K562 (cell line): ENCODE measurements around the gene SSR2. TPM values are rescaled to one million over a fixed set of nuclear protein-coding genes. Genes with fewer than 3 reads are reported as not detected.
A peak's percentile ranks its signal among the peaks of the same experiment; 100 is the strongest.

Experiments
- ATAC-seq: fragments of 200-7000 bp; cut with Tn5 transposase; 3 replicates; pipeline ENCODE4 v1.9.1; 2020; ENCODE audit warnings: moderate library complexity
- BruUV-seq: library from RNA; stranded (reverse); fragments of 400-500 nt; replicated peaks from 2 replicates; lab custom pipeline; 2021; lab: Mats Ljungman, UMichigan
- CTCF ChIA-PET: fragments of 300-600 bp; formaldehyde crosslinking; extraction: SDS; loops from one replicate; lab custom pipeline; 2021; ENCODE audit warnings: low intra/inter-chr PET ratio; lab: Yijun Ruan, JAX
- POLR2A ChIA-PET: fragments of 300-600, 350-650 bp; sonication (Branson Sonifier 250); formaldehyde crosslinking; extraction: SDS; loops from one replicate; lab custom pipeline; 2021; ENCODE audit warnings: antibody characterized with exemption, inconsistent platforms; lab: Yijun Ruan, JAX
- DNase-seq, 4 experiments: peaks; one replicate each; pipeline versions ENCODE4 v3.0.0 to v3.0.0-alpha.2; 2011 to 2018; ENCODE audit warnings: low spot score in 3 of 4, mixed read lengths in 3 of 4; ENCODE audit errors: extremely low read depth in 1 of 4
- FAIRE-seq: peaks from 2 replicates; lab custom pipeline; 2011; peaks lifted over from hg19 to GRCh38; lab: Jason Lieb, UNC
- H2AFZ ChIP-seq: 2 replicates; pipeline ENCODE4 v1.6.0; 2011; ENCODE audit warnings: low read depth, low read length, control low read depth, inconsistent platforms
- H3K27ac ChIP-seq: fragments of 200-600 bp; 3 replicates; pipeline ENCODE4 v1.8.0; 2011; ENCODE audit warnings: low read depth, mild to moderate bottlenecking, control low read depth, inconsistent platforms, low read length, moderate library complexity, mixed read lengths; ENCODE audit errors: extremely low read depth
- H3K27me3 ChIP-seq, 2 experiments: fragments of 300-600 bp in 1 of 2; 2 replicates in 1 of 2; 3 replicates in 1 of 2; pipeline versions ENCODE4 v1.6.0 to v1.8.0; 2011; ENCODE audit warnings: inconsistent platforms in 2 of 2, low read length in 2 of 2, mild to moderate bottlenecking in 1 of 2, mixed read lengths in 1 of 2, moderate library complexity in 1 of 2; ENCODE audit not compliant: control insufficient read depth in 2 of 2, insufficient read depth in 2 of 2
- H3K36me3 ChIP-seq: fragments of 300-600 bp; 3 replicates; pipeline ENCODE4 v1.8.0; 2011; ENCODE audit warnings: mild to moderate bottlenecking, low read length, inconsistent platforms; ENCODE audit not compliant: control insufficient read depth, insufficient read depth
- H3K4me1 ChIP-seq, 2 experiments: fragments of 200-600 bp in 1 of 2; replicated peaks in 1 of 2; 2 replicates in 1 of 2; 3 replicates in 1 of 2; pipeline versions ENCODE4 v1.5.1 to v1.8.0; 2011; ENCODE audit warnings: inconsistent platforms in 2 of 2, low read length in 2 of 2, mild to moderate bottlenecking in 1 of 2, mixed read lengths in 1 of 2, moderate library complexity in 1 of 2; ENCODE audit not compliant: control insufficient read depth in 2 of 2, insufficient read depth in 2 of 2
- H3K4me2 ChIP-seq: 2 replicates; pipeline ENCODE4 v1.6.1; 2011; ENCODE audit warnings: low read length, control low read depth, inconsistent platforms, mixed read lengths; ENCODE audit not compliant: insufficient read depth
- H3K4me3 ChIP-seq: fragments of 200-600 bp; sonication (generic), shearing (Covaris generic); 2 replicates; pipeline ENCODE4 v1.5.1; 2016; ENCODE audit warnings: control low read depth, inconsistent platforms
- H3K79me2 ChIP-seq: fragments of 200-600 bp; 3 replicates; pipeline ENCODE4 v1.8.0; 2011; ENCODE audit warnings: low read length, inconsistent platforms; ENCODE audit not compliant: control insufficient read depth, insufficient read depth
- H3K9ac ChIP-seq, 2 experiments: 2 replicates each; pipeline versions ENCODE4 v1.6.0 to v1.6.1; 2011; ENCODE audit warnings: low read depth in 2 of 2, low read length in 2 of 2, control low read depth in 1 of 2, inconsistent platforms in 1 of 2, mild to moderate bottlenecking in 1 of 2, mixed read lengths in 1 of 2; ENCODE audit not compliant: insufficient read depth in 1 of 2
- H3K9me1 ChIP-seq: one replicate; pipeline ENCODE4 v1.6.0; 2011; ENCODE audit warnings: inconsistent platforms, mild to moderate bottlenecking, low read length, moderate library complexity; ENCODE audit not compliant: control insufficient read depth, insufficient read depth
- H3K9me3 ChIP-seq: replicated peaks from 2 replicates; pipeline ENCODE4 v1.5.1; 2011; ENCODE audit warnings: low read depth, low read length, inconsistent platforms; ENCODE audit not compliant: control insufficient read depth, insufficient read depth
- H4K20me1 ChIP-seq: replicated peaks from 2 replicates; pipeline ENCODE4 v1.6.1; 2011; ENCODE audit warnings: low read length, inconsistent platforms, mixed read lengths; ENCODE audit not compliant: control insufficient read depth, insufficient read depth
- ARNT ChIP-seq, 2 experiments: fragments of 450-650 bp; IDR thresholded peaks; 2 replicates each; pipeline ENCODE4 v1.6.1; 2016; ENCODE audit warnings: mild to moderate bottlenecking in 1 of 2
- RBM15 ChIP-seq: fragments of 200-400 bp; formaldehyde crosslinking; IDR thresholded peaks from 2 replicates; pipeline ENCODE4 v1.6.1; 2018; ENCODE audit warnings: mild to moderate bottlenecking, low read length, moderate library complexity; ENCODE audit not compliant: insufficient read depth
- SAFB ChIP-seq: fragments of 200-400 bp; formaldehyde crosslinking; IDR thresholded peaks from 2 replicates; pipeline ENCODE4 v1.6.1; 2017; ENCODE audit warnings: low read depth, low read length, borderline replicate concordance
- SP2 ChIP-seq: IDR thresholded peaks from 2 replicates; pipeline ENCODE4 v1.6.1; 2011; ENCODE audit warnings: mild to moderate bottlenecking, low read depth, low read length, moderate library complexity; ENCODE audit not compliant: poor library complexity, severe bottlenecking; ENCODE audit errors: extremely low read depth
- TEAD1 ChIP-seq, 2 experiments: fragments of 450-650 bp in 1 of 2; sonication (generic) in 1 of 2; formaldehyde crosslinking; IDR thresholded peaks; 2 replicates each; pipeline versions ENCODE4 v1.4.0 to v1.8.0; 2020 to 2022; ENCODE audit warnings: mild to moderate bottlenecking in 2 of 2, missing genetic modification reagents in 1 of 2
- TOE1 ChIP-seq, 2 experiments: fragments of 450-650 bp in 1 of 2; sonication (generic) in 1 of 2; formaldehyde crosslinking in 1 of 2; IDR thresholded peaks; 2 replicates each; pipeline versions ENCODE4 v1.7.1 to v1.8.0; 2016 to 2022; ENCODE audit warnings: borderline replicate concordance in 2 of 2, mild to moderate bottlenecking in 2 of 2, antibody characterized with exemption in 1 of 2, inconsistent platforms in 1 of 2, low read depth in 1 of 2, missing genetic modification reagents in 1 of 2, moderate library complexity in 1 of 2
- ZNF146 ChIP-seq: IDR thresholded peaks from one replicate; pipeline ENCODE4 v1.6.1; 2018; ENCODE audit warnings: missing compliant biosample characterization; ENCODE audit not compliant: unreplicated experiment
- ZNF778 ChIP-seq: fragments of 450-650 bp; formaldehyde crosslinking; IDR thresholded peaks from 2 replicates; pipeline ENCODE4 v1.4.0; 2020; ENCODE audit warnings: mild to moderate bottlenecking, moderate library complexity
- WGBS: fragments of 100-300 bp; shearing (Covaris generic); methylation state at CpG from one replicate; pipeline ENCODE4 v1.1.6; 2016; ENCODE audit warnings: low coverage, mixed read lengths; ENCODE audit not compliant: insufficient coverage; ENCODE audit errors: missing lambda C conversion rate; 5-methylcytosine and 5-hydroxymethylcytosine counted together
- in situ Hi-C: fragments of 300-500 bp; cut with MboI; formaldehyde crosslinking; loops from 4 replicates; pipeline ENCODE4 v1.15.0; 2018; ENCODE audit warnings: inconsistent platforms, mixed read lengths
- intact Hi-C: fragments of 100-400 bp; cut with micrococcal nuclease; formaldehyde crosslinking; loops from 2 replicates; pipeline ENCODE4 v1.14.2; 2022
- polyA plus RNA-seq, 8 experiments: library from polyadenylated mRNA; depleted of rRNA in 4 of 8; stranded (reverse) in 5 of 8; unstranded in 3 of 8; fragments of >200 nt; fragmentation: Nextera tagmentation in 2 of 8; fragmentation: Illumina TruSeq in 1 of 8; extraction: Ambion mirVana in 2 of 8; extraction: Trizol in 1 of 8; gene quantifications; 2 replicates each; pipeline versions ENCODE4 v1.2.1 to v1.2.3, GENCODE V29; 2011 to 2014; ENCODE audit warnings: inconsistent platforms in 1 of 8, missing spikeins in 1 of 8
- total RNA-seq, 7 experiments: library from RNA; depleted of rRNA in 6 of 7; stranded (reverse); fragments of >200 nt in 6 of 7; fragmentation: Illumina TruSeq in 2 of 7; extraction: Trizol in 2 of 7; gene quantifications; 2 replicates each; pipeline versions ENCODE4 v1.2.1 to v1.2.3, GENCODE V29; 2011 to 2021; ENCODE audit warnings: low replicate concordance in 1 of 7
- TF ChIP-seq, protein P1 (sequence below): fragments of 450-650 bp; formaldehyde crosslinking; IDR thresholded peaks from 2 replicates; pipeline ENCODE4 v1.4.0; 2022; ENCODE audit warnings: missing genetic modification characterization
- TF ChIP-seq, protein P2 (sequence below), 2 experiments: fragments of 450-650 bp; formaldehyde crosslinking in 1 of 2; IDR thresholded peaks; 2 replicates each; pipeline versions ENCODE4 v1.4.0 to v1.6.1; 2014 to 2020; ENCODE audit warnings: mild to moderate bottlenecking in 2 of 2, borderline replicate concordance in 1 of 2, low read depth in 1 of 2

SSR2 gene
- total and polyA plus RNA-seq, 9 of the 15 experiments (the other 6 are each of a cell fraction or from before 2014, with no cell fraction given) = 161 to 411 (median 240) TPM

DNA sequence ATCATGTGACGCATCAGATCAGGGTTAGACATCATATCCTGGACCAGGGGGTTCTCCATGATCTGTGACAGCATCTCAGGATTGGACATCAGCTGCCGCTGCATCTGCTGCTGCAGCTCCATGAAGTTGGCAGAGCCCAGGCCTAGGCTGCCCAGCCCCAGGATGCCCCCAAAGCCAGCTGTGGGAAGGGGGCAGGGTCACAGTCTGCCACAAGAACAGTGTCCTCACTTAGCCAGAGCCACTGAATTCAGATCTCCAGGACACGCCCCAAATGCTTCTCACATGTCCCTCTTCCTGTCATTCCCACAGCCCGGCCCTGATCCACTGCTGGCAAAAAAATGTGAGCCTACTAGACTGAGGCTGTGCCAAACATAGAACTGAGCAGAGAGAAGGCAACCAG lies 29.6 kb upstream of the SSR2 start:
- H3K9me3 ChIP-seq = no peaks in the 10 kb centered on the region
- ChIA-PET POLR2A (interaction anchor here (0.7 to 2.0 kb wide), 3 partner anchors 9 to 117 kb away, joined by 3 to 8 read pairs (median 3); no protein-coding TSS in a partner anchor), CTCF (no interaction called here)
- H3K79me2 ChIP-seq = peaks cover 34% of the 10 kb centered on the region
- no peak for ATAC-seq
- H3K27ac ChIP-seq = no peak overlapping the region
- H3K9ac ChIP-seq = peak overlapping the region in 1 of 2 experiments; percentile 38; a peak in 1 of 4 replicates
- H3K4me3 ChIP-seq = no peak overlapping the region
- no peaks in the 10 kb centered on the region for H3K27me3 ChIP-seq
- FAIRE-seq = no peak
- intact Hi-C loops (loop anchor here (5.0 kb wide), 2 partner anchors 68 to 113 kb away; no protein-coding TSS in a partner anchor), in situ Hi-C loops (no loop called here)
- 93% methylated on average over 4 of the region's 4 CpGs for WGBS
- H3K9me1 ChIP-seq = no peaks in the 10 kb centered on the region
- peaks cover 3% of the 10 kb centered on the region; the same call in 1 of the 2 replicates for H4K20me1 ChIP-seq
- DNase-seq = no peak
- H2AFZ ChIP-seq = no peak overlapping the region
- no TSS peak for BruUV-seq
- peaks cover 51% of the 10 kb centered on the region for H3K36me3 ChIP-seq
- H3K4me2 ChIP-seq = no peak overlapping the region
- peaks cover 8 to 19% of the 10 kb centered on the region in 2 experiments; a peak in 4 of 5 replicates for H3K4me1 ChIP-seq
- TF ChIP-seq SP2 (no peak), TEAD1 (CRISPR knock-in tag; IDR thresholded peaks at IDR 0.05) (no peak), SAFB (no peak), ARNT (IDR thresholded peaks at IDR 0.05) (no peak), ZNF146 (CRISPR knock-in tag) (no peak), ZNF778 (no peak), RBM15 (no peak), TOE1 (IDR thresholded peaks at IDR 0.05; ENCODE audit: borderline replicate concordance) (no peak), TOE1 (CRISPR knock-in tag; IDR thresholded peaks at IDR 0.05; ENCODE audit: borderline replicate concordance, low read depth) (no peak)
- TF ChIP-seq, protein P1, sequence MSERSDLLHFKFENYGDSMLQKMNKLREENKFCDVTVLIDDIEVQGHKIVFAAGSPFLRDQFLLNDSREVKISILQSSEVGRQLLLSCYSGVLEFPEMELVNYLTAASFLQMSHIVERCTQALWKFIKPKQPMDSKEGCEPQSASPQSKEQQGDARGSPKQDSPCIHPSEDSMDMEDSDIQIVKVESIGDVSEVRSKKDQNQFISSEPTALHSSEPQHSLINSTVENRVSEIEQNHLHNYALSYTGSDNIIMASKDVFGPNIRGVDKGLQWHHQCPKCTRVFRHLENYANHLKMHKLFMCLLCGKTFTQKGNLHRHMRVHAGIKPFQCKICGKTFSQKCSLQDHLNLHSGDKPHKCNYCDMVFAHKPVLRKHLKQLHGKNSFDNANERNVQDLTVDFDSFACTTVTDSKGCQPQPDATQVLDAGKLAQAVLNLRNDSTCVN (CRISPR knock-in tag) = no peak
- TF ChIP-seq, protein P2, sequence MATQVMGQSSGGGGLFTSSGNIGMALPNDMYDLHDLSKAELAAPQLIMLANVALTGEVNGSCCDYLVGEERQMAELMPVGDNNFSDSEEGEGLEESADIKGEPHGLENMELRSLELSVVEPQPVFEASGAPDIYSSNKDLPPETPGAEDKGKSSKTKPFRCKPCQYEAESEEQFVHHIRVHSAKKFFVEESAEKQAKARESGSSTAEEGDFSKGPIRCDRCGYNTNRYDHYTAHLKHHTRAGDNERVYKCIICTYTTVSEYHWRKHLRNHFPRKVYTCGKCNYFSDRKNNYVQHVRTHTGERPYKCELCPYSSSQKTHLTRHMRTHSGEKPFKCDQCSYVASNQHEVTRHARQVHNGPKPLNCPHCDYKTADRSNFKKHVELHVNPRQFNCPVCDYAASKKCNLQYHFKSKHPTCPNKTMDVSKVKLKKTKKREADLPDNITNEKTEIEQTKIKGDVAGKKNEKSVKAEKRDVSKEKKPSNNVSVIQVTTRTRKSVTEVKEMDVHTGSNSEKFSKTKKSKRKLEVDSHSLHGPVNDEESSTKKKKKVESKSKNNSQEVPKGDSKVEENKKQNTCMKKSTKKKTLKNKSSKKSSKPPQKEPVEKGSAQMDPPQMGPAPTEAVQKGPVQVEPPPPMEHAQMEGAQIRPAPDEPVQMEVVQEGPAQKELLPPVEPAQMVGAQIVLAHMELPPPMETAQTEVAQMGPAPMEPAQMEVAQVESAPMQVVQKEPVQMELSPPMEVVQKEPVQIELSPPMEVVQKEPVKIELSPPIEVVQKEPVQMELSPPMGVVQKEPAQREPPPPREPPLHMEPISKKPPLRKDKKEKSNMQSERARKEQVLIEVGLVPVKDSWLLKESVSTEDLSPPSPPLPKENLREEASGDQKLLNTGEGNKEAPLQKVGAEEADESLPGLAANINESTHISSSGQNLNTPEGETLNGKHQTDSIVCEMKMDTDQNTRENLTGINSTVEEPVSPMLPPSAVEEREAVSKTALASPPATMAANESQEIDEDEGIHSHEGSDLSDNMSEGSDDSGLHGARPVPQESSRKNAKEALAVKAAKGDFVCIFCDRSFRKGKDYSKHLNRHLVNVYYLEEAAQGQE (IDR thresholded peaks at IDR 0.05; ENCODE audit: borderline replicate concordance) = no peak
- TF ChIP-seq, protein P2 (CRISPR knock-in tag; IDR thresholded peaks at IDR 0.05; ENCODE audit: low read depth) = no peak
